GM12878 (cell line): ENCODE measurements around the gene COL4A1. TPM values are rescaled to one million over a fixed set of nuclear protein-coding genes. Genes with fewer than 3 reads are reported as not detected.

ENCODE experiments used
- ATAC-seq: fragments of 200-7000 bp; cut with Tn5 transposase; 3 replicates; pipeline ENCODE4 v1.9.1; 2020; ENCODE audit warnings: mild to moderate bottlenecking, moderate library complexity
- BruUV-seq: library from RNA; stranded (reverse); fragments of 400-500 nt; replicated peaks from 2 replicates; lab custom pipeline; 2021; lab: Mats Ljungman, UMichigan
- CTCF ChIA-PET: fragments of 300-600 bp; sonication (Branson Sonifier 250); formaldehyde crosslinking; extraction: SDS; loops from one replicate; lab custom pipeline; 2021; ENCODE audit warnings: inconsistent platforms; lab: Yijun Ruan, JAX
- POLR2A ChIA-PET: fragments of 350-600 bp; formaldehyde crosslinking; extraction: SDS; loops from one replicate; lab custom pipeline; 2021; ENCODE audit warnings: inconsistent platforms; lab: Charles Lee
- RAD21 ChIA-PET: fragments of 300-600 bp; sonication (Branson Sonifier 250); formaldehyde crosslinking; loops from one replicate; lab custom pipeline; 2023; ENCODE audit warnings: antibody characterized with exemption; ENCODE audit not compliant: unreplicated experiment; lab: Charles Lee
- SMC1A ChIA-PET: fragments of 300-600 bp; sonication (Branson Sonifier 250); formaldehyde crosslinking; loops from one replicate; lab custom pipeline; 2023; ENCODE audit not compliant: unreplicated experiment, uncharacterized antibody; lab: Charles Lee
- DNase-seq: peaks from one replicate; pipeline ENCODE4 v3.0.0-alpha.2; 2011; ENCODE audit warnings: low read depth, low spot score
- FAIRE-seq: peaks from 3 replicates; lab custom pipeline; 2011; peaks lifted over from hg19 to GRCh38; lab: Jason Lieb, UNC
- H2AFZ ChIP-seq: 2 replicates; pipeline ENCODE4 v1.6.0; 2011; ENCODE audit warnings: low read depth, low read length, control low read depth; ENCODE audit not compliant: control insufficient read depth
- H3K27ac ChIP-seq: 2 replicates; pipeline ENCODE4 v1.5.1; 2011; ENCODE audit warnings: control low read depth; ENCODE audit not compliant: control insufficient read depth, insufficient read depth
- H3K27me3 ChIP-seq, 2 experiments: replicated peaks in 1 of 2; 2 replicates each; pipeline versions ENCODE4 v1.6.0 to v1.6.1; 2011; ENCODE audit warnings: low read length in 1 of 2; ENCODE audit not compliant: control insufficient read depth in 2 of 2, insufficient read depth in 2 of 2
- H3K36me3 ChIP-seq, 2 experiments: 2 replicates each; pipeline ENCODE4 v1.5.1; 2011; ENCODE audit warnings: low read length in 1 of 2; ENCODE audit not compliant: control insufficient read depth in 2 of 2, insufficient read depth in 2 of 2
- H3K4me1 ChIP-seq: 2 replicates; pipeline ENCODE4 v1.6.1; 2011; ENCODE audit warnings: mild to moderate bottlenecking, low read length, moderate library complexity, mixed read lengths; ENCODE audit not compliant: control insufficient read depth, insufficient read depth
- H3K4me2 ChIP-seq: 2 replicates; pipeline ENCODE4 v1.6.0; 2011; ENCODE audit warnings: control low read depth; ENCODE audit not compliant: control insufficient read depth, insufficient read depth
- H3K4me3 ChIP-seq: fragments of 200-600 bp; sonication (generic); 2 replicates; pipeline ENCODE4 v1.5.1; 2016
- H3K79me2 ChIP-seq: 2 replicates; pipeline ENCODE4 v1.6.0; 2011; ENCODE audit warnings: low read length; ENCODE audit not compliant: control insufficient read depth, insufficient read depth
- H3K9ac ChIP-seq: 2 replicates; pipeline ENCODE4 v1.8.0; 2011; ENCODE audit warnings: low read length, control low read depth, mixed read lengths; ENCODE audit not compliant: control insufficient read depth, insufficient read depth
- H3K9me3 ChIP-seq: replicated peaks from 3 replicates; pipeline ENCODE4 v1.5.1; 2011; ENCODE audit warnings: mild to moderate bottlenecking, low read length; ENCODE audit not compliant: control insufficient read depth, insufficient read depth
- H4K20me1 ChIP-seq: 2 replicates; pipeline ENCODE4 v1.6.0; 2011; ENCODE audit not compliant: control insufficient read depth, insufficient read depth
- IRF5 ChIP-seq: fragments of 450-650 bp; IDR thresholded peaks from 2 replicates; pipeline ENCODE4 v1.6.1; 2017; ENCODE audit warnings: borderline replicate concordance
- MEF2A ChIP-seq: IDR thresholded peaks from 2 replicates; pipeline ENCODE4 v1.6.1; 2011; ENCODE audit warnings: low read depth, mild to moderate bottlenecking, low read length, moderate library complexity; ENCODE audit not compliant: insufficient read depth
- MLLT1 ChIP-seq: fragments of 450-650 bp; IDR thresholded peaks from 2 replicates; pipeline ENCODE4 v1.6.1; 2016; ENCODE audit warnings: mild to moderate bottlenecking
- SMAD1 ChIP-seq: fragments of 450-650 bp; IDR thresholded peaks from 2 replicates; pipeline ENCODE4 v1.6.1; 2018; ENCODE audit warnings: mild to moderate bottlenecking, low read depth; ENCODE audit not compliant: partially characterized antibody
- STAT1 ChIP-seq: fragments of 450-650 bp; conservative IDR thresholded peaks from 2 replicates; pipeline ENCODE4 v1.6.1; 2014; ENCODE audit warnings: antibody characterized with exemption, mild to moderate bottlenecking
- ZBTB11 ChIP-seq: fragments of 450-650 bp; formaldehyde crosslinking; IDR thresholded peaks from 2 replicates; pipeline ENCODE4 v1.5.0; 2022; ENCODE audit warnings: mild to moderate bottlenecking, missing genetic modification characterization
- ZNF24 ChIP-seq: fragments of 450-650 bp; IDR thresholded peaks from 2 replicates; pipeline ENCODE4 v1.6.1; 2017; ENCODE audit warnings: antibody characterized with exemption, mild to moderate bottlenecking
- WGBS: methylation state at CpG from one replicate; pipeline ENCODE4 v1.1.6; 2016; ENCODE audit warnings: low lambda C conversion rate; ENCODE audit not compliant: insufficient replicate concordance, insufficient coverage; ENCODE audit errors: missing lambda C conversion rate; 5-methylcytosine and 5-hydroxymethylcytosine counted together
- in situ Hi-C: fragments of 300-500 bp; cut with MboI; formaldehyde crosslinking; loops from 9 replicates; pipeline ENCODE4 v1.14.3; 2018; ENCODE audit warnings: mixed read lengths
- intact Hi-C: fragments of 100-400 bp; cut with micrococcal nuclease; formaldehyde crosslinking; loops from one replicate; pipeline ENCODE4 v1.14.2; 2022; ENCODE audit not compliant: unreplicated experiment
- polyA plus RNA-seq, 11 experiments: library from polyadenylated mRNA; depleted of rRNA in 4 of 11; unstranded in 6 of 11; stranded (reverse) in 5 of 11; fragments of >200 nt; fragmentation: Nextera tagmentation in 4 of 11; fragmentation: Illumina TruSeq in 1 of 11; extraction: Ambion mirVana in 4 of 11; extraction: Trizol in 1 of 11; gene quantifications; 1 replicate in 1 of 11; 2 replicates in 10 of 11; pipeline versions ENCODE4 v1.2.1 to v1.2.3, GENCODE V29; 2011 to 2016; ENCODE audit warnings: inconsistent platforms in 2 of 11, missing spikeins in 2 of 11, low read depth in 1 of 11
- total RNA-seq, 4 experiments: library from RNA; depleted of rRNA in 3 of 4; stranded (reverse); fragments of >200 nt in 3 of 4; fragmentation: Illumina TruSeq in 1 of 4; extraction: Trizol in 1 of 4; gene quantifications; 2 replicates each; pipeline versions ENCODE4 v1.2.1 to v1.2.3, GENCODE V29; 2013 to 2021

Gene COL4A1
- total and polyA plus RNA-seq, 10 of the 15 experiments (the other 5 are each of a cell fraction or from before 2014, with no cell fraction given) = 0.07 to 0.31 (median 0.13) TPM; not detected in 6

GRCh38 chr13:110123041-110123809, 183.7 kb downstream of the COL4A1 start:
- BruUV-seq = no TSS peak
- SMC1A ChIA-PET = interaction anchor here (1.0 to 7.0 kb wide), 4 partner anchors 9 to 977 kb away, joined by 3 to 51 read pairs (median 13); no protein-coding TSS in a partner anchor

More at GRCh38 chr13:110123041-110123809, 183.7 kb downstream of the COL4A1 start:
- no peaks in the 10 kb centered on the region for H4K20me1 ChIP-seq
- no peak overlapping the region; the same call in 1 of the 2 replicates for H3K4me2 ChIP-seq
- H2AFZ ChIP-seq = no peak overlapping the region; the same call in 1 of the 2 replicates
- TF ChIP-seq ZBTB11 (CRISPR knock-in tag) (peak; percentile 11), MLLT1 (0 out of 2 replicates have a peak, but pooled peaks have one; percentile 16), STAT1 (no peak), IRF5 (no peak), SMAD1 (no peak), ZNF24 (no peak), MEF2A (no peak)
- intact Hi-C loops = loop anchor here (10.0 kb wide), 1 partner anchor 592 kb away; the partner anchor contains the start of gene ING1
- FAIRE-seq (no peak), DNase-seq (no peak), ATAC-seq (no peak)
- no peak overlapping the region for H3K9ac ChIP-seq
- peak overlapping the region; percentile 61 for H3K27ac ChIP-seq
- no peaks in the 10 kb centered on the region for H3K79me2 ChIP-seq
- peaks cover 3% of the 10 kb centered on the region; the same call in 1 of the 2 replicates for H3K4me1 ChIP-seq
- no peaks in the 10 kb centered on the region for H3K27me3 ChIP-seq
- ChIA-PET POLR2A (interaction anchor here (2.4 kb wide), 1 partner anchor 13 kb away, joined by 16 read pairs; no protein-coding TSS in a partner anchor), RAD21 (interaction anchor here (0.8 to 1.6 kb wide), 6 partner anchors 8 to 14 kb away, joined by 3 to 11 read pairs (median 4); no protein-coding TSS in a partner anchor), CTCF (interaction anchor here (1.7 to 3.3 kb wide), 3 partner anchors 10 to 13 kb away, joined by 4 to 16 read pairs (median 13); no protein-coding TSS in a partner anchor)
- H3K36me3 ChIP-seq = no peaks in the 10 kb centered on the region
- WGBS = 48% methylated on average over 19 of the region's 19 CpGs
- no peak overlapping the region for H3K4me3 ChIP-seq
- H3K9me3 ChIP-seq = no peaks in the 10 kb centered on the region; the same call in 2 of the 3 replicates
- in situ Hi-C loops = no loop called here
